Activated CD4-positive, alpha-beta memory T cell treated with anti-CD3 and anti-CD28 coated beads, Interleukin-2, amount 10 ng/mL, durations not matched to agents 7 days and 5 days (primary cell): Measurements from ENCODE around the gene CACNB2. TPM values are rescaled to one million over a fixed set of nuclear protein-coding genes. Genes with fewer than 3 reads are reported as not detected.
A peak's percentile ranks its signal among the peaks of the same experiment; 100 is the strongest.

Experiments used
- CTCF ChIA-PET: fragments of 350-600 bp; sonication (Branson Sonifier 250); formaldehyde crosslinking; loops from one replicate; lab custom pipeline; 2021; ENCODE audit warnings: antibody characterized with exemption, inconsistent platforms; lab: Charles Lee
- POLR2A ChIA-PET: fragments of 350-600 bp; sonication (Branson Sonifier 250); formaldehyde crosslinking; loops from one replicate; lab custom pipeline; 2021; ENCODE audit warnings: antibody characterized with exemption; lab: Charles Lee
- DNase-seq: peaks from one replicate; pipeline ENCODE4 v3.0.0-alpha.2; 2020
- H3K27ac Mint-ChIP-seq: one replicate; pipeline ENCODE4 v1.8.0; 2021; ENCODE audit warnings: mild to moderate bottlenecking, mixed read lengths
- H3K27me3 Mint-ChIP-seq: one replicate; pipeline ENCODE4 v1.8.0; 2021; ENCODE audit warnings: mixed read lengths
- H3K36me3 Mint-ChIP-seq: one replicate; pipeline ENCODE4 v1.8.0; 2021; ENCODE audit warnings: low read depth, mixed read lengths
- H3K4me1 Mint-ChIP-seq: one replicate; pipeline ENCODE4 v1.8.0; 2021; ENCODE audit warnings: mixed read lengths
- H3K4me3 Mint-ChIP-seq: one replicate; pipeline ENCODE4 v1.8.0; 2021; ENCODE audit warnings: mild to moderate bottlenecking, mixed read lengths
- H3K9me3 Mint-ChIP-seq: one replicate; pipeline ENCODE4 v1.8.0; 2021; ENCODE audit warnings: mixed read lengths
- total RNA-seq, 2 experiments: library from RNA; stranded (reverse); gene quantifications; one replicate each; pipeline ENCODE4 v1.2.3, GENCODE V29; 2021

CACNB2 gene
- total RNA-seq, 2 experiments from 2014 or later: not detected

DNA sequence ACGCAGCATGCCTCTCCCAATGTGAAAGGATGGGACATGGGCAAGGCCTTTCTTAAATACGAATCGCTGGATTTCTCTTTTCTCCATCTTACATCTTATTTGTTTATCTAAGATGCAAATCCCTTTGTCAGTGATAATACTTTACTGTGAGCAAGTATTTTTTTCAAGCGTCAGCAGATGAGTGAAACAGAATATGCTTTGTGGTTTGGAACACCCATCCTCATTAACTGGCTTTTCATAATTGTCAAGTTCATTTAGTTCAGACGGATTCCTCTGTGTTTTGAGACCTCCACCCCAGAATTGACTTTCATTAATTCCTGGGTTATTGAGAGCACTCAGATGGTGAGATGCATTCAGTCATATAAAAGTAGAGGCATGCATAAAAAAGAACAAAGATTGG lies 361.4 kb downstream of the CACNB2 start:
- Mint-ChIP-seq H3K36me3 (no peaks in the 10 kb centered on the region), H3K27ac (peak overlapping the region; percentile 7), H3K9me3 (no peaks in the 10 kb centered on the region), H3K4me3 (peak overlapping the region; percentile 22), H3K27me3 (no peaks in the 10 kb centered on the region), H3K4me1 (peaks cover 13% of the 10 kb centered on the region)
- POLR2A ChIA-PET: no interaction called here
- CTCF ChIA-PET: no interaction called here
- DNase-seq: no peak

DNA sequence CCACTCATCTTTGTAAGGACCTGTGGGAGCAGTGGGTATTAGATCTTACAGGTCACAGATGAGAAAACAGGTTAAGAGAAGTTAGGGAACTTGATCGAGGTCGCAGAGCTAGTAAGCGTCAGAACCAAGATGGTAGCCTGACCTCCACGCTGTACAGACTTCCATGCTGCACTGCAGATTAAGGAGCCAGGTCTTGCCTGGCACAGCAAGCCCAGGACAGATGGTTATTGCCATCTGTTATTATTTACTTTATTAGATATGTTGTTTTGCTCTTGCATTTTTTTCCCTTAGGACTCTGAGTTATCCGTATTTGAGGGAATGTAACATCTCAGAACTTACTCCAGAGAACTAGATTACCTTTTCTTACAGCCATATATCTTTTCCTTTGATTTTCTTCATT lies 363.9 kb downstream of the CACNB2 start:
- POLR2A ChIA-PET: no interaction called here
- no peaks in the 10 kb centered on the region for H3K9me3 Mint-ChIP-seq
- DNase-seq: no peak
- H3K4me1 Mint-ChIP-seq: peaks cover 13% of the 10 kb centered on the region
- H3K27me3 Mint-ChIP-seq: no peaks in the 10 kb centered on the region
- CTCF ChIA-PET: no interaction called here
- no peaks in the 10 kb centered on the region for H3K36me3 Mint-ChIP-seq
- H3K27ac Mint-ChIP-seq: no peak overlapping the region
- H3K4me3 Mint-ChIP-seq: no peak overlapping the region

- Mint-ChIP-seq H3K27ac (no peak overlapping the region), H3K36me3 (no peaks in the 10 kb centered on the region), H3K4me3 (no peak overlapping the region), H3K27me3 (no peaks in the 10 kb centered on the region), H3K4me1 (peaks cover 13% of the 10 kb centered on the region), H3K9me3 (no peaks in the 10 kb centered on the region)
- no peak for DNase-seq
- POLR2A ChIA-PET: no interaction called here
- CTCF ChIA-PET: no interaction called here
Observed at GRCh38 chr10:18505456-18506118, 365.4 kb downstream of the CACNB2 start.

GRCh38 chr10:18508587-18508986 lies 368.4 kb downstream of the CACNB2 start:
- CTCF ChIA-PET: no interaction called here
- Mint-ChIP-seq H3K36me3 (peaks cover 8% of the 10 kb centered on the region), H3K4me1 (no peaks in the 10 kb centered on the region), H3K27ac (no peak overlapping the region), H3K4me3 (no peak overlapping the region), H3K9me3 (peaks cover 4% of the 10 kb centered on the region), H3K27me3 (no peaks in the 10 kb centered on the region)
- no peak for DNase-seq
- POLR2A ChIA-PET: no interaction called here

- ChIA-PET CTCF (no interaction called here), POLR2A (no interaction called here)
- DNase-seq: no peak
- H3K27me3 Mint-ChIP-seq: no peaks in the 10 kb centered on the region
- H3K4me3 Mint-ChIP-seq: no peak overlapping the region
- no peaks in the 10 kb centered on the region for H3K4me1 Mint-ChIP-seq
- H3K9me3 Mint-ChIP-seq: peaks cover 7% of the 10 kb centered on the region
- peaks cover 8% of the 10 kb centered on the region for H3K36me3 Mint-ChIP-seq
- H3K27ac Mint-ChIP-seq: no peak overlapping the region
Observed at GRCh38 chr10:18514537-18514936, 374.3 kb downstream of the CACNB2 start.

- POLR2A ChIA-PET: no interaction called here
- H3K9me3 Mint-ChIP-seq: peaks cover 11% of the 10 kb centered on the region
- CTCF ChIA-PET: no interaction called here
- DNase-seq: no peak
- H3K36me3 Mint-ChIP-seq: peaks cover 8% of the 10 kb centered on the region
- no peak overlapping the region for H3K27ac Mint-ChIP-seq
- no peaks in the 10 kb centered on the region for H3K27me3 Mint-ChIP-seq
- H3K4me1 Mint-ChIP-seq: no peaks in the 10 kb centered on the region
- no peak overlapping the region for H3K4me3 Mint-ChIP-seq
Observed at GRCh38 chr10:18516851-18517250, 376.6 kb downstream of the CACNB2 start.

GRCh38 chr10:18523025-18523424 lies 382.8 kb downstream of the CACNB2 start:
- ChIA-PET CTCF (interaction anchor here (0.7 kb wide), 1 partner anchor 20 kb away, joined by 3 read pairs; no protein-coding TSS in a partner anchor), POLR2A (no interaction called here)
- H3K9me3 Mint-ChIP-seq: peaks cover 4% of the 10 kb centered on the region
- H3K36me3 Mint-ChIP-seq: peaks cover 7% of the 10 kb centered on the region
- no peak overlapping the region for H3K4me3 Mint-ChIP-seq
- no peaks in the 10 kb centered on the region for H3K4me1 Mint-ChIP-seq
- H3K27ac Mint-ChIP-seq: no peak overlapping the region
- no peak for DNase-seq
- no peaks in the 10 kb centered on the region for H3K27me3 Mint-ChIP-seq

DNA sequence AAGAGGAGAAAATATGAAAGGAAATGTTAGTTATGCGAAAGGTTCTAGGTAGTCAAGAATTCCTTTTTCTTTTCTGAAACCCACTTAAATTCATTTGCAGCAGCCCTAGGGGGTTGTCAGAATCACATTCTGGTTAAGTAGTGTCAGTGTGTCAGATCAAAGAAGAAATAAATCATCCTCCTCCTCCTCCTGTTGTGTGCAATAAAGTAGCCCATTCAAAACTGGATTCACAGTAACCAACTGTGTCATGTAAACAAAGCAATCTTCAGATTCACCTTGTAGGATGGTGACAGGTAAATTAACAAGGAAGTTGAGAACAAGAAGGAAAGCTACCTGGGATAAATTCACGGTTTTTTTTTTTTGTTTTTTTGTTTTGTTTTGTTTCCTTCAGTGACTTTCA lies 383.6 kb downstream of the CACNB2 start:
- H3K4me1 Mint-ChIP-seq: no peaks in the 10 kb centered on the region
- no peak overlapping the region for H3K27ac Mint-ChIP-seq
- peaks cover 7% of the 10 kb centered on the region for H3K36me3 Mint-ChIP-seq
- CTCF ChIA-PET: no interaction called here
- no peak overlapping the region for H3K4me3 Mint-ChIP-seq
- H3K27me3 Mint-ChIP-seq: no peaks in the 10 kb centered on the region
- DNase-seq: no peak
- H3K9me3 Mint-ChIP-seq: peaks cover 4% of the 10 kb centered on the region
- POLR2A ChIA-PET: no interaction called here

DNA sequence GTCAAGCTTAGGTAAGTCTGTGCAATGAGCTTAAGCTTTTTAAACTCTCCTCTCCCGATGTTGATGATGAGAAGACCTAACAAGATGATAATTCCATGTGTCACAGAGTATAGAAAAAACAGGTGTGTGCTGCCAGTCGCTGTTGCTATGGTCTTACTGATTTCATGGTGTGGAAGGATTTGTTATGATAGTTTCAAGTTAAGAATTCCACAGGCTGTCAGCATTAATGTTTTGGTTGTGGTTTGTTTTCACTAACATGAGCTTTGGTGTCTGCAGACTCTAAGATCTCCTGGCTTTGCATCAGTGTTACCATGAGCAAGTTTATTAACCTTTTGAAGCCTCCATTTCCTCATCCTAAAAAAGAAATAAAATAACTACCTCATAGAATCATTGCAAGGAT lies 387.5 kb downstream of the CACNB2 start:
- Mint-ChIP-seq H3K9me3 (no peaks in the 10 kb centered on the region), H3K27me3 (no peaks in the 10 kb centered on the region), H3K4me1 (no peaks in the 10 kb centered on the region), H3K4me3 (no peak overlapping the region), H3K27ac (no peak overlapping the region), H3K36me3 (peaks cover 24% of the 10 kb centered on the region)
- DNase-seq: no peak
- CTCF ChIA-PET: no interaction called here
- POLR2A ChIA-PET: no interaction called here

DNA sequence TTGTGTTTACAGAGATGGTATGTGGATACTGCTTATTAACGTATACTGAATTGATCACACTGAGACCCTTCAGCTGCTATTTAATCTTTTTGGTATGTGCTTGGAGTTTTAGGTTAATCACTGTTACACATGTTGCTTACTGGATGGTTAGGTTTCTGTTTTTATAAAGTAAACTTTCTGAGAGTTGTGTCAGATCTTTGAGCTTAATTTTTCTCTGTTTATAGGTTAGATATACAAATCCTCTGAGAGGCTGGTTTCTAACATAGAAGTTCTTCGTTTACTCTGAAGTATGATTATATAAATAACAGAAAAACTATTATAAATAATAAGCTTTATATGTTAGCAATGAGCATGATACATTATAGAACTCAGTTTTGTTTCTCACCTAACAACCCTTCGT lies 388.1 kb downstream of the CACNB2 start:
- Mint-ChIP-seq H3K9me3 (no peaks in the 10 kb centered on the region), H3K36me3 (peaks cover 24% of the 10 kb centered on the region), H3K27ac (no peak overlapping the region), H3K27me3 (no peaks in the 10 kb centered on the region), H3K4me3 (no peak overlapping the region), H3K4me1 (no peaks in the 10 kb centered on the region)
- CTCF ChIA-PET: no interaction called here
- POLR2A ChIA-PET: no interaction called here
- DNase-seq: no peak

DNA sequence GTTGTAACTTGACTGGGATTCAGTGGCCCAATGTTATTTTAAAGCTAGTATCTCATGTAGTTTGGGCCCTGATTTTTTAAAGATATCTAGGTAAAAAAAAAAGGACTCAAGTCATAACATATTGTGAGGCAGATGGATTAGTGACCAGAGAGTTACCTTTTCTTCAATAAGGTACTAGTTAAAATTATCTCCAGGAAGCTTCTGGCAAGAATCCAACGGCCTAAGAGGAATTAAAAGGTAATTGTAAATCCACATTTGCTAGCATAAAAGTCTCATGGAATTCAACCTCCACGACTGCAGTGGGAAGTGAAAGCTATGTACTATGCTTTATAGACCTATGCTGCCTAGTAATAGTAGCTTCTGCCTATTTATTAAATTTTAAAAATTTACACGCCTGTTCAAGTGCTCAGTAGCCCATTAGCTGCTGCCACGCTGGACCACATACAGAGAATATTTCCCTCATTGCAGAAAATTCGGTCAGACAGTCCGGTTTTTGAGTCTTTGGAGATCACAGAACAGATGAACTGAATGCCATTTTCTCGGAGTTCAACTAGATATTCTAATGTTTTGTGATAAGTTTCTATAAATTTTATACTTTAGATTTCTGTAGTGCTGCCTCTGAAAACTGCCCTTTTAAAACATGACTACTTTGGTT lies 392.8 kb downstream of the CACNB2 start:
- H3K36me3 Mint-ChIP-seq: peaks cover 26% of the 10 kb centered on the region

DNA sequence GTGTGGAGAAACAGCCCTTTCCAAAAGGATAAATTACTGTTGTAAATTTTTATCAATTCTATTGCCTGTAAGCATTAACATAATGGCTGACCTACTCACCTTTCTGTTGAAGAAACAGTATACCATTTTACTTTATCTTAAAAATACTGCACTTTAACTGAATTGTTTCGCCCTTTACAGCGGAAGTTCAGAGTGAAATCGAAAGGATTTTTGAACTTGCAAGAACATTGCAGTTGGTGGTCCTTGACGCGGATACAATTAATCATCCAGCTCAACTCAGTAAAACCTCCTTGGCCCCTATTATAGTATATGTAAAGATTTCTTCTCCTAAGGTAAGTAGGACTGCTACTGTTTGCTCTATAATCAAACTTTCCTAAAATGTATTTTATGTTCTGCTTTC lies 393.7 kb downstream of the CACNB2 start:
- Mint-ChIP-seq H3K36me3 (peaks cover 26% of the 10 kb centered on the region), H3K4me3 (no peak overlapping the region), H3K9me3 (no peaks in the 10 kb centered on the region), H3K4me1 (no peaks in the 10 kb centered on the region), H3K27me3 (no peaks in the 10 kb centered on the region), H3K27ac (no peak overlapping the region)
- CTCF ChIA-PET: no interaction called here
- POLR2A ChIA-PET: no interaction called here
- no peak for DNase-seq

More for the DNA sequence above, 392.8 kb downstream of the CACNB2 start:
- Mint-ChIP-seq H3K4me1 (no peaks in the 10 kb centered on the region), H3K4me3 (no peak overlapping the region), H3K27ac (no peak overlapping the region), H3K27me3 (no peaks in the 10 kb centered on the region), H3K9me3 (no peaks in the 10 kb centered on the region)
- ChIA-PET POLR2A (no interaction called here), CTCF (no interaction called here)
- DNase-seq: no peak

- peaks cover 38% of the 10 kb centered on the region for H3K36me3 Mint-ChIP-seq
- no peaks in the 10 kb centered on the region for H3K27me3 Mint-ChIP-seq
- H3K4me1 Mint-ChIP-seq: no peaks in the 10 kb centered on the region
- no peaks in the 10 kb centered on the region for H3K9me3 Mint-ChIP-seq
- ChIA-PET CTCF (no interaction called here), POLR2A (no interaction called here)
- DNase-seq: no peak
- H3K4me3 Mint-ChIP-seq: no peak overlapping the region
- no peak overlapping the region for H3K27ac Mint-ChIP-seq
Observed at GRCh38 chr10:18539335-18539734, 399.1 kb downstream of the CACNB2 start.

DNA sequence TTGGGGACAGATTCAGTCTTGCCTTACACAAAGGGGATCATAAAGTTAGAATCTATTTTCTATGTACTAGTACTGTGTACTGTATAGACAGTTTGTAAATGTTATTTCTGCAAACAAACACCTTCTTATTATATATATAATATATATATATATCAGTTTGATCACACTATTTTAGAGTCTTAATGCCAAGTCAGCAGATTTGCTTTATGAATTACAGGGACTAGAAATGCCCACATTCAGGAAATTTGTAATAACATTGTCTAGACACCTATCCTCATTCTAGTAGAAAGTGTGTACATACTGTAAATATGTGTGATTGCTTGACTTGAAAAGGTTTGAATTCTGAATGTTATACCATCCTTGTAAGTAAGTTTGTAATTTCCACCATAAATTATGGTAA lies 400.0 kb downstream of the CACNB2 start:
- H3K4me3 Mint-ChIP-seq: no peak overlapping the region
- DNase-seq: no peak
- no peaks in the 10 kb centered on the region for H3K9me3 Mint-ChIP-seq
- H3K27ac Mint-ChIP-seq: no peak overlapping the region
- H3K27me3 Mint-ChIP-seq: no peaks in the 10 kb centered on the region
- H3K36me3 Mint-ChIP-seq: peaks cover 40% of the 10 kb centered on the region
- no peaks in the 10 kb centered on the region for H3K4me1 Mint-ChIP-seq
- POLR2A ChIA-PET: no interaction called here
- CTCF ChIA-PET: no interaction called here
